HG03066 (cell line): Measurements from ENCODE around the gene LYRM7.
"Not testable (repeated sequence)": the region's sequence is repeated elsewhere in the genome, so short reads cannot be mapped to it uniquely, and the experiment has no call there.

Experiments used
- ATAC-seq: cut with Tn5 transposase; IDR thresholded peaks from one replicate; pipeline ENCODE4 v1.9.1; 2021; ENCODE audit warnings: low read depth; ENCODE audit not compliant: unreplicated experiment

LYRM7 gene

DNA sequence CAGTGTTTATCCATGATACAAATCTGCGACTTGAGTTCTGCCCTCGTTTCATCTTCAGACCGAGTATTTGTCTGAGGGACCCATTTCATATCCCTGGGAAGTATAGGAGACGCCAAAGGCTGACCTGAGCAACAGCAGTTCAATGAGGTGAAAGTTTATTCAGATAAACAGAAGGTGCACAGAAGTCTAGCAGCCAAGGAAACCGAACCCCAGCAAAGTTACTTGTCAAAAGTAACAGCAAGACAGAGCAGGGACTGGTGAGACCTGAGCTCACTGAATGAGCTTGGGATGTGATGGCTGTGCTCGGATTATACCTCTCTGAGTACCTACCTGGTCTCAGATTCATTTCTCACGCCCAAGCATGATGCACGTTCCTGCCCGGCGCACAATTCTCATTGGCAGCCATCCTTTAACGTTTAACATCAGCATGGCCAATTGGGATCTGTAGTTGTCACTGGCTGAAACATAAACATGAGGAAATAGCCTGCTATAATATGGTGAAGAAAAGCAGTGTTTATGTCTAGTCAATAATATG, 599 bp downstream of the LYRM7 start:
- ATAC-seq, result no peak

GRCh38 chr5:131180407-131180806, 9.7 kb downstream of the LYRM7 start:
- no peak for ATAC-seq

- ATAC-seq, result no peak
Measured at GRCh38 chr5:131182839-131183238, 12.1 kb downstream of the LYRM7 start.

DNA sequence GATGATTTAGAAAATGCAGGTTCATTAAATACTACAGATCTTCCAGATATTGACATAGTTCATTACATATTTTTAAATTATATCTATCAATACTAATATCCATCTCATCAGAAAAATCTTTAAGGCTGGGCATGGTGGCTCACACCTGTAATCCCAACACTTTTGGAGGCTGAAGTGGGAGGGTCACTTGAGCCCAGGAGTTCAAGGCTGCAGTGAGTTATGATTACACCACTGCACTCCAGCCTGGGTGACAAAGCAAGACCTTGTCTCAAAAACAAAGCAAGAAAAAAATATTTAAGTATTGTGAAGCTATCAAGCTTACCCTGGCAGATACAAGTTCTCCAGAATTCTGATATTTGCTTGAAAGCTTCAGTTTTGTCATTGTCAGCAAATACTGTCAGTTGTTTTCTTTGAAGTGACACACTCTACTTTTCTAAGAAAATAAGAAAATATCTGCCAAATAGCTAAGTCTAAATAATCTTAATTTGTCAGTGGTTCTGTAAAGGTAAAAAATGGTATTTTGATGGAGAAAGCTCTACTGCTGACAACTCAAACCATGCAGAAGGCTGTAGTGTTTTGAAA, 14.9 kb downstream of the LYRM7 start:
- ATAC-seq, result no peak

- ATAC-seq, result no peak
Measured at GRCh38 chr5:131186561-131187256, 16.0 kb downstream of the LYRM7 start.

DNA sequence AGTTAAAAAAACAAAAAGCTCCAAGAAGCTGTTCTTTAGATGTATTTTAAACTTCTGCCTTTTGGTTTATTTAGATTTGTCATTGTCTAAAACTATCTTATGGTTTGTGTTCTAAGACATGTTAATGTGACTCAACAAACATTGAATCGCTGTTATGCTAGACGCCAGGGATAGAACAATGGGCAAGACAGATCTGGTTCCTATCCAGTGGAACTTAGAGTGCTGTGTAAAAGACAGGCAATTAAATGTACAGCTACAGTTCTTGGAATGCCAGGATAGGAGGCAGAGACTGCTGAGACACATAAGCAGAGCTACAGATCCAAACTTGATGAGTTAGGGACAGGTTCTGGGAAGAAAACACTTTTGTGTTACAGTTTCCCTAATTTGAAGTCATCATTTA, 22.4 kb downstream of the LYRM7 start:
- ATAC-seq, result no peak

DNA sequence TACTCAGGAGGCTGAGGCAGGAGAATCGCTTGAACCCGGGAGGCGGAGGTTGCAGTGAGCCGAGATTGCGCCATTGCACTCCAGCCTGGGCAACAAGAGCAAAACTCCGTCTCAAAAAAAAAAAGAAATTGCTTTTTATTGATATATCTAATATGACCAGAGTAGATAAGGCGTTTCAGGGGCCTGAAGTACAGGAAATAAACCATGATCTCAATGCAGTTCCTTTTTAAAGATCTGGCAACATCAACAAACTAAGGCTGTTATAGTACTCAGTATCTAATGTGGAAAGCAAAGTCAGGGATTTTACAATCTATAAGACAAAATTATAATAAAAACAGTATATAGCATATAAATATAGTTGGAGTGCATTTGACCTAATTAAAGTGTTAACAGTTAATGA, 23.2 kb downstream of the LYRM7 start:
- not testable (repeated sequence) for ATAC-seq

GRCh38 chr5:131194725-131195124, 24.0 kb downstream of the LYRM7 start:
- no peak for ATAC-seq

DNA sequence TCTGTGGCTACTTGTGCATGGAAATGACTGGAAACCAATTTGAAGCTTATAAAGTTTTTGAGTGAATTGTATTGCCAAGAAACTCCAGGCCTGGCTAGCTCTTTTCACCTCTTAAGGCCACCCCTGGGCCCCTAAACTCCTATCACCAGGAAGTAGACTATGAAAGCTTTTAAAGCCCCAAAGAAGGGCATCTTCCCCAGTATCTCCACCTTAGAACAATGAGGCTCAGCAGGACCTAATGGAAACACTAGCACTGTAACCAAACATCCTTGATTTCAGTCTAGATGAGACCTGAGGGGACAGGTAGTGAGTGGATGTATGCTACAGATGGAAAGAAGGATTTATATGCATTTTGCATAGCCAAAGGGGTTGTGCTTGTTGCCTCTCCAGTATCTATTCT, 25.0 kb downstream of the LYRM7 start:
- no peak for ATAC-seq

- ATAC-seq, result no peak
Measured at GRCh38 chr5:131196331-131196730, 25.6 kb downstream of the LYRM7 start.

GRCh38 chr5:131198625-131199024, 27.9 kb downstream of the LYRM7 start:
- ATAC-seq, result no peak

DNA sequence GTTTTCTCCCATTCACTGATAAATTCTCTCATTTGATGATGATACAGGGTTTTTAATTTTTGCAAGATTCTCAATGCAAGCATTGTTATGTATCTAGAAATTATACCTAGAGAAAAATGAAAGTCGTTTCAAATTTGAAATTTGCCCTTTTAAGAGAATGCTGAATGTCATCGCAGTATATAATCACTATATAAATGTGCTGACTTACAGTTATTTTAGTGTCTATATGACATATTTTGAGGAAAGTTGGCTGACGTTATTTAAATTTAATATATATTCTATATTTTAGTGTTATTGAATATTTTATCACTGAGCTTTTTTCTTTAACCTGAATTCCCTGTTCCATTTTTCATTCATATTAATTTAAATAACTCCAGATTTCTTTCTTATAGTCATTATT, 29.8 kb downstream of the LYRM7 start:
- no peak for ATAC-seq

DNA sequence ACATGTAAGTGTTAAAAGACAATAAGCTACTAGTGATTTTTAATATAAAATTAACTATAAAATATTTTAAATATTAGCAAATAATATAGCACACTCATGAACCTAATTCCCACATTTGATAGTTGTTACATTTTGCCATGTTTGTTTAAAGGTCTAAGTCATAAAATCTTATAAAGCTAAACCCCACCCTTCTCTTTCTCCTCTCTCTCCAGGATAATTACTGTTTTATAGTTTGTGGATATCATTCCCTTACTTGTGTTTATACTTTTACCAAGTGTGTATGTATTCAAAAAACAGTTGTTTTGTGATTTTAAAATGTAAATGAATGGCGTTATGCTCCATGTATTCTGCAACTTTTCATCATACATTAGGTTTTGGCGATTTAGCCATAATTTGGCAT, 34.2 kb downstream of the LYRM7 start:
- no peak for ATAC-seq

GRCh38 chr5:131206061-131206460, 35.3 kb downstream of the LYRM7 start:
- ATAC-seq, result no peak

DNA sequence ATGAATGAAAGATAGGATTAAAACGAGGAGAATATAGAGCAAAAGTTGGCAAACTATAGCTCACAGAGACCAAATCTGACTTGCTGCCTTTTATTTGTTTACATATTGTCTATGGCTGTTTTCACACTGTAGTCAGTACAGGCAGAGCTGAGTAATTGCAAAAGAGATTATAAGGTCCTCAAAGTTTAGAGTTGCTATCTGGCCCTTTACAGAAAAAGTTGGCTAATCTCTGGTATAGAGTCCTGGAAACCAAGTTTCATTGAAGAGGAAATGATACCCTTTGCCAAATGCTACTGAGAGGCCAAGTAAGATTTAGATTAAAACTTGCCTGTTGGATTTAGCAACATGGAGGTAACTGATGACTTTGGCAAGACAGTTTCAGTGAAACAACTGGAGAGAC, 36.0 kb downstream of the LYRM7 start:
- ATAC-seq, result no peak

GRCh38 chr5:131209175-131209505, 38.4 kb downstream of the LYRM7 start:
- no peak for ATAC-seq

DNA sequence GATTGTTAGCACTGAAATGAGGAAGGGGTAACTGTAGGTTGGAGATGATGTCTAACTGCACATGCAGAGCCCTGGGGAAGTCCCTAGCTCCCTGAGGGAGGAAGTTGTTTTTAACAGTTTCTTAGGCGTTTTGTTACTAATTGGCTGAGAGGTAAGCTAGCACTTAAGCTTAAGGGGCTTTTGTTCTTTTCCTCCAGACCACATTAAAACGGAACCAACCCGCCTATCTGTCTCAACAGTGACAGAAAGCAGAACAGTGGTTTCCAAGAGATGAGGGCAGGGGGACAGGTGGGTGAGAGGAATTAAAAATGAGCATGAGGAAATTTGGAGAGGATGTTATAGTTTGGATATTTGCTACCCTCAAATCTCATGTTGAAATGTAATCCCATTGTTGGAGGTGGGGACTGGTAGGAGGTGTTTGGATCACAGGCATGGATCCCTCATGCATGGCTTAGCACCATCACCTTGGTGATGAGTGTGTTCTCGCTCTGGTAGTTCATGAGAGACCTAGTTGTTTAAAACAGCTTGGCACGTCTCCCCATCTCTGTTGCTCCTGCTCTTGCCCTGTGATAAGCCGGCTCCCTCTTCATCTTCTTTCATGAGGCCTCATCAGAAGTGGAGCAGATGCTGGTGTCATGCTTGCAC, 38.9 kb downstream of the LYRM7 start:
- peak; percentile 93 for ATAC-seq

GRCh38 chr5:131210151-131210510, 39.4 kb downstream of the LYRM7 start:
- no peak for ATAC-seq

DNA sequence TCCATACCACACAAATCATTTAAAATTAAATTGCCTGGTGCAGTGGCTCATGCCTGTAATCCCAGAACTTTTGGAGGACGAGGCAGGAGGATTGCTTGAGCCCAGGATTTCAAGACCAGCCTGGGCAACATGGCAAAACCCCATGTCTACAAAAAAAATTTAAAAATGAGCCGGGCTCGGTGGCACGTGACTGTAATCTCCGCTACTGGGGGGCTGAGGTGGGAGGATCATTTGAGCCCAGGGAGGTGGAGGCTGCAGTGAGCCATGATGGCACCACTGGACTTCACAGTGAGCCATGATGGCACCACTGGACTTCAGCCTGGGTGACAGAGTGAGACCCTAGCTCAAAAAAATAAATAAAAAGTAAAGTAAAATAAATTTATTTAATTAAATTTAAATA, 40.9 kb downstream of the LYRM7 start:
- ATAC-seq, result no peak

- peak; percentile 27 for ATAC-seq
Measured at GRCh38 chr5:131212471-131213021, 41.8 kb downstream of the LYRM7 start.

DNA sequence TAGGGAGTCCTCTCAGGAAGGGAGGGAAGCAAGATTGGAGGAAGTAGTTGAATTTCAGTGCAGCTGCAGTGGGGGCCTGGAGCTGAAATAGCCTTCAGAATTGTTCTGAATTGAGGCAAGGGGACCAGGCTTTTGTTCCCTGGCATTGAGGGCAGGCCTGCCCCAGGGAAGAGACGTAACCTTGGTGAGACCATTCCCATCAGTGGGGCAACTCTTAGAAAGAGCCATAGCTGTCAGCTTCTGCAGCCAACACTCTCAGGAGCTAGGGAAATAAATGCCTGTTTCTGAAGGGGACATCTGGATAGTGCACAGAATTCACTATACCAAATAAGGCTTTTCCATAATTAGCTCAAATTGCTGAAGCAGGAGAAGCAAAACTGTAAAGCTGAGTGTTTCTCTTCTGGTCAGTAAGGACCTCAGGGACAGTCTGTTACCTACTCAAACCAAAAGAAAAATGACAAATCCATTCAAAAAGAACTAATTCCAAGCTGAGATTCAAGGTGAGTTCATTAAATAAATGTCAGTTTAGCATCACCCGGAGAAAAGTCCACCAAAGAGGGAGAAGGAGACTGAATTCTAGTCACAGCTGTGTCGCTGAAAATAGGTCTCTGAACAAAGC, 44.0 kb downstream of the LYRM7 start:
- no peak for ATAC-seq
